ENCODE results near the gene PSME1. TPM values are rescaled to one million over a fixed set of nuclear protein-coding genes. Genes with fewer than 3 reads are reported as not detected.
A peak's percentile ranks its signal among the peaks of the same experiment; 100 is the strongest.

PSME1 gene
- total and polyA plus RNA-seq, 11 donors = 87.3 to 331 (median 113) TPM

DNA sequence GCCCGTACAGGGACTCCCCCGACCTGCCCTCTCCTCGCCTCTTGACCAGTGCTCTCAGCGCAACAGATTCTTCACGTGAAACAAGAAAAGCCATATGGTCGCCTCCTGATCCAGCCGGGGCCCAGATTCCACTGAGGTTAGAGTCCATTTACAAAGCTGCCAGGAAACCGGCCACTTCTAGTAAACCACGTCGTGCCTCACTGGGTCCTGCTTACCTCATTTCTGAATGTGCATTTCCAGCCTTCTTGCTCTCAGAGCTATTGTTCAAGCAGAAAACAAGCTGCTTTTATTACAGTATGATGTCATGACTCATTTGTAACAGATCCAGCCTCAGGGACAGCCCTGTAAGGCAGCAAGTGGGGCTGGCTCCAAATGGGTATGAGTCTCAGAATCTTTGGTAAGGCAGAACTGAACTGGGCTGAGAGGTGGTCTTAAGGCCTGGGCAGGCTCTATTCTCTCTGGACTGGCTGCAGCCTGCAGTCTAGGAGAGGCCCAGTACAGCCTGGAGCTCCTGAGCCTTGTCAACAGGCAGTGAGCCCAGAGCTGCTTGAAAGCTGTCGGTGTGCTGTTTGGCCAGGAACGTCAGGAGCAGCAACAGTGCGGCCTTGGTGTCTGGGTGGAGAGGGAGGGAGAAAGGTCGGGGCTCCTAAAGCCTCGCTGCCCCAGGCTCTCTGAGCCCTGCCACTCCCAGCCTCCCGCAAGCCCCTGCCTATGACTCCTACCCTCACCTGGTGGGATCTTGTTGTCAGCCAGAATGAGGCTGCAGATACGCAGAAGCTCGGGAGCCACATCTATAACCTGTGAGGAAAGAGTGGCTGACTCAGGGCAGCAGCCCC is 44.2 kb downstream of the PSME1 start:
- intact Hi-C loops (cut with DNase I) = no loop called here
- Histone ChIP-seq H3K4me1 (peaks cover 0 to 17% (median 9%) of the 10 kb centered on the region in 12 donors), H3K27me3 (no peaks in the 10 kb centered on the region), H3K4me3 (no peak overlapping the region), H3K9me3 (no peaks in the 10 kb centered on the region), H3K27ac (peak overlapping the region; percentile 45 to 86 (median 68)), H3K36me3 (peaks cover 4 to 98% (median 78%) of the 10 kb centered on the region in 9 donors)
- DNase-seq (peak in 2 of 5 donors; percentile 17 to 64), ATAC-seq (peak; percentile 45 to 72 (median 64))
- 59 to 82% (median 71%) methylated on average over 18 of the region's 18 CpGs for WGBS, 4 donors
- TF ChIP-seq CTCF (IDR thresholded peaks at IDR 0.05) = no peak
- TF ChIP-seq POLR2A (IDR thresholded peaks at IDR 0.05) = no peak

GRCh38 chr14:24181371-24182077 is 45.5 kb downstream of the PSME1 start:
- Histone ChIP-seq H3K4me1 (peaks cover 0 to 17% (median 9%) of the 10 kb centered on the region in 12 donors), H3K9me3 (no peaks in the 10 kb centered on the region), H3K4me3 (no peak overlapping the region), H3K27ac (no peak overlapping the region), H3K36me3 (peaks cover 4 to 100% (median 84%) of the 10 kb centered on the region in 9 donors), H3K27me3 (no peaks in the 10 kb centered on the region)
- WGBS, 4 donors = 81 to 94% (median 89%) methylated on average over 9 to 19 of the region's 19 CpGs
- DNase-seq (peak in 1 of 5 donors; percentile 13), ATAC-seq (no peak)
- TF ChIP-seq CTCF (IDR thresholded peaks at IDR 0.05) (no peak), POLR2A (IDR thresholded peaks at IDR 0.05) (no peak)
- intact Hi-C loops (cut with DNase I) = no loop called here

DNA sequence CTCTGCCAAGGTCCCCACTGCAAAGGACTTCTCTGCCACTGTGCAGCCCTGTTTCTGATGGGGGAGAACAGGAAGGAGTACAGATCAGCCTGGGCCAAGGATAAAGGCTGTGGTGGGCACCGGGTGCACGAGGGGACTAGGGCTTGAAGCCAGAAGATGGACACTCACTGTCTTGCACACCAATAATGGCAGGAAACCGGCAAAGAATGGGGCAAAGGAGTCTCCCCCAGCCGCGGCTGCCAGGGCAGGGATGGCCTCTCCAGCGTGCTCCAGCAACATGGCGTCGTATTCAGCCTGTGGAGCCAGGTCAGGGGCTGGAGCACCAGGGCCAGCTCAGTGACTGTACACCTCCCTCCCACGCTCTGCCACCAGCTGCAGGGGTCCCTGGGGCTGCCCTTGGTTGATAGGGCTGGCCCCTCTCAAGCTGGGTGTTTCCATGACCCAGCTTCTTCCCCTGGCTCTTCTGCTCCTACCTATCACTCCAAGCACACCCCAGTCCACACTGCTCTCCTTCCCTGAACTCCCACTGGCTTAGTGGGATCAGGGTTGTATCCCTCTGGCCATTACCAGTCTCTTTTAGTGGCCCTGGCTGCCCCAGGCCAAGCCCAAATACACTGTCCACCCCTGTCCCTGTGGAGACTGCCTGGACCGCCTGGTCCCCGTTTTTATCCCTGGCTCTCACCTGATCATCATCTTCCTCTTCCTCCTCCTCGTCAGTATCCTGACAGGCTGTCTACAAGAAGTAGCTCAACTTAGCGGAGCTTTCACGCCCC is 46.3 kb downstream of the PSME1 start:
- TF ChIP-seq POLR2A (IDR thresholded peaks at IDR 0.05) (no peak), CTCF (IDR thresholded peaks at IDR 0.05) (no peak)
- Histone ChIP-seq H3K27ac (no peak overlapping the region), H3K4me1 (peaks cover 0 to 18% (median 9%) of the 10 kb centered on the region in 12 donors), H3K36me3 (peaks cover 4 to 98% (median 81%) of the 10 kb centered on the region in 9 donors), H3K4me3 (no peak overlapping the region), H3K27me3 (no peaks in the 10 kb centered on the region), H3K9me3 (no peaks in the 10 kb centered on the region)
- ATAC-seq = no peak
- DNase-seq = no peak
- WGBS, 4 donors = 85 to 89% (median 87%) methylated on average over 12 to 14 of the region's 14 CpGs
- intact Hi-C loops (cut with DNase I) = no loop called here
